Stimulated activated naive CD4-positive, alpha-beta T cell treated with Interleukin-2 at 50 U/mL for 16 hours (primary cell): Measurements from ENCODE around the gene TRAF7.
A peak's percentile ranks its signal among the peaks of the same experiment; 100 is the strongest.
"Not testable (repeated sequence)": the region's sequence is repeated elsewhere in the genome, so short reads cannot be mapped to it uniquely, and the experiment has no call there.

ENCODE experiments used
- DNase-seq: peaks from one replicate; lab custom pipeline; 2025; lab: John Stamatoyannopoulos, UW

Gene TRAF7

DNA sequence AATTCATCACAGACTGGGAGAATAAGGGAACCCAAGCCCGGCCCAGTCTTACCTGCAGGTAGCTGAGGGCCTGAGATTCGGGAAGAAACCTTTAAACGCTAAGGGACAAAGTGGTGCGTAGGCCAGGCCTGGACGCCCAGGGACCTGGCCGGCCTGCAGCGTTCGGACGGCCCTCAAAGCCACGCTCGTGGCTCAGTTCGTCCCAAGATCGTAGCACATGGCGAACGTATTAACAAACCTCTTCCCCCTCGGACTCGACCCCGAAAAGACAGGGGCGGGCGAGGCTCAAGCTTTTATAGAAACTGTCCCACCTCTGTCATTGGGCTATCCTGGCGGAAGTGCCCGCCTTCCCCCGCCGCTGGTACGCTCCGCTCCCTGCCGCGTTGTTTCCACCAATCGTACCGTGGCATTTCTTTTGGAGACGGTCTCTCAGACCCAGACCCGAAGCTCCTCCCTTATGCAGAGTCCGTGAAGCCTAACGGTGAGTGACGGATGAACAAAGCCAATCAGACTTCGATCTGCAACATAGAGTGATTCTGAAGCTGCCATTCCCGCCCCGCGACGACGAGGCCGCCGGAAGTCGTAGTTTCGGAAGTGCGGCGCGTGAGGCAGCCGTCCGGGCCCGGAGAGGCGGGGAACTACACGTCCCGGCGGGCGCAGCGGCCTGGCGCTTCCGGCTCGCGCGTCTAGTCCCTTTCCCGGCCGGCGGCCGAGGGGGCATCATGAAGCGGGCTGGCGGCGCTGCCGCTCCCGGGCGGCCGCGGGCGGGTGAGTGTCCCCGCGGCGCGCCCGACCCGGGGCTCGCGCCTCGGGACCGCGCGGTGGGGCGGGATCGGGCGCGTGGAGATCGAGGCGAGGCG lies at the start of gene TRAF7:
TRAF7 (plus strand) TSS at position 692 of the 860 bp plus-strand sequence. CDS start 8,139 bp downstream, outside the sequence.
- DNase-seq = peak; percentile 100

DNA sequence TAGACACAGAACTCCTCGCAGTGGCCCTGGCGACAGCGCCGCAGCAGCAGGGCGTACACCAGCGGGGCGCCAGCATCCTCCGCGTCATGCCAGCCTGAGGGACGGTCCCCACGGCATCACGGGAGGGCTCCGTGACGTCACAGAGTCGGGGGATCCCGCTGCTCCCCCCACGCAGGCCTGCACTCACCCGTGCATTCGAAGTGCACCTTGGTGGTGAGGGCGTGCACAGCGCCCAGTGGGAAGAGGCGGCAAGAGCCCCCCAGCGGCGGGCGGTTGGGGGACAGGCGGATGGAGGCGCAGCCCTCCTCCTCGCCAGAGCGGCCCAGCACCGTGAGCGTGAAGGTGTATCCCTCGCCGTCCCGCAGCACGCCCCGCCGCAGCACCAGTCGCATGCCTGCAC lies 49.4 kb upstream of the TRAF7 start:
- DNase-seq = not testable (repeated sequence)

DNA sequence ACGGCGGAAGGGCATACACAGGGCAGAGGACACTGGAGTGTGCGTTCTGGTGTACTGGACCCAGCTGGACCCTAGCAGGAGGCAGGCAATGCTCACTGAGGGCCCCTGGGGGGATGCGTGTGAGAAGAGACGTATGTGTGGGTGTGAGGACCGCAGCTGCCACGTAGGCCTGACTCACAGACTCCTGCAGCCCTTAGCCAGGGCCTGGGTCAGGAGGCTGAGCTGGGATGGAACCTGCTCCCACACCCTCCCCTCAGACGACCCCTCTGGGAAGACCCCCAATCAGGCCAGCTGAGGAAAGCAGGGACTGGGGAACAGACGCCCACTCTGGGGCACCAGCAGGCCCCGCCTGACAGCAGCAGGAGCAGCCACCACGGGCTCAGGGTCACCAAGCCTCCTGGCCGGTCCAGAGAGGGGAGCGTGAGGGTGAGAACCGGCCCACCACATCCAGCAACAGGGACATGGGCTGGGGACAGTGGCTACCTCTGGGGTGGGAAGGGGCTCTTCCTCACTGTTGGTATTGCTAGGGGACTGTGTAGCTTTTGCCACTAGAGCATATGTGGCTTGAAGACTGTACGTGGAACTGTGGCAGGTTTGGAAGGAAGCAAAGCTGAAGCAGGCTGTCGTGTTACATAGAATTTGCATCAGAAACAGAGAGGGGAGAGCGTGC lies 48.3 kb upstream of the TRAF7 start:
- not testable (repeated sequence) for DNase-seq

DNA sequence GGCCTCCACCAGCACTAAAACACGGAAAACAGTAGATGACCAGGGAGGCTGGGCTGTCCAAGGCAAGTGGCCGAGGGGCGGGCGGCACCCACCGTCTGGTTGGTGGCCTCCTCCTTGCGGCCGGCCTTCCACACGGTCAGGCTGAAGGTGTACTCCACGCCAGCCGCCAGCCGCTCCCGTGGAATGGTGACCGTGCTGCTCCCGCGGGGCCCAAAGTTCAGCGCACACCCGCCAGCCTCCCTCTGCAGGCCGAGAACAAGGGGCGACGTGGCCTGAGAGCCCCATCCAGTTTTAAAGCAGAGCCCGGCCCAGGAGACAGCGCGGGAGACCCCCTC lies 47.8 kb upstream of the TRAF7 start:
- DNase-seq = not testable (repeated sequence)

DNA sequence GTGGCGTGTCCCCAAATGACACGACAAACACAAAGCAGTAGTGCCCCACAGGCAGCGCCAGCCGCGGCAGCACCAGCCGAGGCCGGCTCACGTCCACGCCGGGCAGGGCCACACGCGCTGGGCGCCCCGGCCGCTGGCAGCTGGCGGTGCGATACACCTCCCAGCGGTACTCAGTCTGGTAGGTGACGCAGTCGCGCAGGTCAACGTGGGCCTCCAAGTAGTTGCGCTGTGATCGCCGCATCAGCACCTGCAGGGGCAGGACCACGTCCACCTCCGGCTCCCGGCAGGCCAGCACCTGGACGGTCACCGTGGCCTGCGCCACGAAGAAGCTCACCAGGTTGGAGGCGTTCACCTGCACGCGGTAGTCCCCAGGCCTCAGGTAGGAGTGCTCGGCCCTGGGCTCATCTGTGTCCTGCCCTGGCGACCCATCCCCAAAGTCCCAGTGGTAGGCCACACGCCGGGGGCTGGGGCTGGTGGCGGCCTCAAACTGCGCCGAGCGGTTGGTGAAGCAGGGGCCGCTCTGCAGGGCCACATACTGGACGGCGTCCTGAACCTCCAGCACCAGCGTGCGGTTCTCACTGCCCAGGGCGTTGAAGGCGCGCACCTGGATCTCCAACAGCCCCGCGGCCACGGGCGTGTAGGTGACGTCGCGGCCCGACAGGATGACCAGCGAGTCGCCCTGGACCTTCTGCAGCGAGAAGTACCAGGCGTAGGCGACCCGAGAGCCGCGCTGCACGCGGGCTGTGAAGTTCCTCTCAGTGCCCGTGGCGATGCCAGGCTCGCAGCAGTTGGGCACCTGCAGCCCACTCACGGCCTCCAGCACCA lies 46.9 kb upstream of the TRAF7 start:
- not testable (repeated sequence) for DNase-seq

DNA sequence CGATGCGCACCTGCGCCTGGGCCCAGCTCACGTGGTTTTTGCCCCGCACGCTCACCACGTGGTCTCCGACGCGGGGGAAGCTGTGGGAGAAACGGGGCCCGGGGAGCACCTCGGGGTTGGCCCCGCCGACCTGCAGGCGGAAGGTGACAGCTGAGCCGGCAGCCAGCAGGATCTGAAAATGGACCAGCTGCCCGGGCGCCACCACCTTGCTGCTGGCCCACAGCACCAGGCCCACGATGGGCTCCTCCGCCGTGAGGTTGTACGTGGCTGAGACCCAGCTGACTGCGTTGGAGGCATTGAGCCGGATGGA lies 46.4 kb upstream of the TRAF7 start:
- not testable (repeated sequence) for DNase-seq

- DNase-seq = not testable (repeated sequence)
These were observed 45.7 kb upstream of the TRAF7 start for GRCh38 chr16:2109872-2110271.

DNA sequence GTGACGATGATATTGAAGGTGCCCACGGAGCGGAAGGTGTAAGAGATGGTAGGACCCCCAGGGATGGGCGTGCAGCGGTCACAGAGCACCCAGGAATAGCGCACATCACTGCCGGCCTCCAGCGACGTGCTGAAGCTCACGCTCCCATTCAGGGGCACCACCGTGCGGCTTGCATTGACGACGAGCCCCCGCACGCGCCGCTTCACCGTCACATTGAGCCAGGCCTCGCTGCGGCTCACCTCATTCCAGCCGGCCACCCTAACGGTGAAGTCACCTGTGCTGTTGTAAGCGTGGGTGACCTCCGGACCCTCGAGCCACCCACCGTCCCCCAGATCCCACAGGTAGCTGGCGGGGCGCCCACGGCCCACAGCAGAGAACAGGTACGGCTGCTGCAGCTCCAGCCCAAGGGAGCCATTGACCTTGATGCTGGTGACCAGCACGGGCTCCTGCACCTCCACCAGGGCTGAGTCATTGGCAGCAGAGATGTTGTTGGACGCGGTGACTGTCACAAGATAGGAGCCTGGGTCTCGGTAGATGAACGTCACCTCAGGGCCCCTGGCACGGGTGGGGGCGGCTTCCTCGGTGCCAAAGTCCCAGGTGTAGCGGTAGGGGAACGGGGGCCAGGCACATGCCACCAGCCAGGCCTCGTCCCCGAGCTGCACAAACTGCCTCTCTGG lies 45.1 kb upstream of the TRAF7 start:
- not testable (repeated sequence) for DNase-seq

GRCh38 chr16:2111009-2111353 lies 44.6 kb upstream of the TRAF7 start:
- DNase-seq = not testable (repeated sequence)

GRCh38 chr16:2111412-2112335 lies 43.9 kb upstream of the TRAF7 start:
- DNase-seq = not testable (repeated sequence)

- not testable (repeated sequence) for DNase-seq
These were observed 43.0 kb upstream of the TRAF7 start for GRCh38 chr16:2112539-2113106.

- not testable (repeated sequence) for DNase-seq
These were observed 41.4 kb upstream of the TRAF7 start for GRCh38 chr16:2114225-2114624.

- DNase-seq = not testable (repeated sequence)
These were observed 40.5 kb upstream of the TRAF7 start for GRCh38 chr16:2114885-2115590.

GRCh38 chr16:2115591-2115973 lies 40.0 kb upstream of the TRAF7 start:
- DNase-seq = no peak

- not testable (repeated sequence) for DNase-seq
These were observed 39.2 kb upstream of the TRAF7 start for GRCh38 chr16:2116428-2116827.

DNA sequence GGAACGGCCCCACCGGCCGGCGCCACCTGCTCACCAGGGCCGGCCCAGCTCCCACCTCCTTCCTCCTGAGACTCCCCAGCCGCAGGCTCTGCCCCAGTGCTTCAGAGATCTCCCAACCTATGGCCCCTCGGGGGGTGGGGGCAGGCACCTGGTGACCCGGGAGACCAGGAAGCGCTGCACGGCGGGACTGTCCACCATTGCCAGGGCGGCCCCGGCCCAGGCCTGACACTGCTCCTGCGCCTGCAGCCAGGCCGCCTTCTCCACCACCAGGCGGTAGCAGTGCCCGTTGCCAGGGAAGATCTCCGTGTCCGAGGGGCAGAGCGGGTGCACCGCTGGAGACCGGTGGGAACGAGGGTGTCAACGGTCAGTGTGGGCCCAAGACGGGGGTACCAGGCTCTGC lies 38.2 kb upstream of the TRAF7 start:
- not testable (repeated sequence) for DNase-seq

DNA sequence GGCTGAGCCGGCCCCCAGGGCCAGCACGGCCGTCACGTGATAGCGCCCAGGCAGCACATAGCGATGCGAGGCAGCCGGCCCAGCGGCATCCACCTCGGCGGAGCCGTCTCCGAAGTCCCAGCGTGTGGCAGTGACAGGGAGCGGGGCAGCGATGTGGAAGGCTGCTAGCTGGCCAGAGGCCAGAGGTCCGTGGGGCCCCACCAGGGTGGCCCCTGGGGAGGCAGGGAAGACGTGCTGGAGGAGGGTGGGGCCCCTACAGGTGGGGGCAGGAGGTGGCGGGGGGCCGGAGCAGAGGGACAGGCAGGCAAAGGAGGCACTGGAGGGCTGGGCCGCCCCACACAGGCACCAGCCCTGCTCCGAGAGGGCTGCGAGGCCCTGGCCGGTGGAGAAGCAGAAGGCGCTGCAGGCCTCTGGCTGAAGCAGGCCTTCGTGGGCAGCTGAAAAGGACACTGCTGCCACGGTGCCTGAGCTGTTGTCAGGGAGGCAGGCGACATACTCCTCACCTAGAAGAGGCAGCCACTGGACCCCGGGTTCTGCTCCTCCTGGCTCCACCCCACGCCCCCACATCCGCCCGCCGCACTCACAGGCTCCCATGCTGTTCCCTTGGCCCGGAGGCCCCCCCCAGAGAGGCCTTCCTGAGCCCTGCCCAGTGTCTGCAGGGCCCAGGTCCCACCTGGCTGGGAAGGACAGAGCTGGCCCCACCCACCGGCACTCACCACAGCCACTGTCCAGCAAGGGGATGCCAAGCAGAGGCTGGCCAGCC lies 37.4 kb upstream of the TRAF7 start:
- DNase-seq = not testable (repeated sequence)

- not testable (repeated sequence) for DNase-seq
These were observed 34.3 kb upstream of the TRAF7 start for GRCh38 chr16:2121325-2121724.

DNA sequence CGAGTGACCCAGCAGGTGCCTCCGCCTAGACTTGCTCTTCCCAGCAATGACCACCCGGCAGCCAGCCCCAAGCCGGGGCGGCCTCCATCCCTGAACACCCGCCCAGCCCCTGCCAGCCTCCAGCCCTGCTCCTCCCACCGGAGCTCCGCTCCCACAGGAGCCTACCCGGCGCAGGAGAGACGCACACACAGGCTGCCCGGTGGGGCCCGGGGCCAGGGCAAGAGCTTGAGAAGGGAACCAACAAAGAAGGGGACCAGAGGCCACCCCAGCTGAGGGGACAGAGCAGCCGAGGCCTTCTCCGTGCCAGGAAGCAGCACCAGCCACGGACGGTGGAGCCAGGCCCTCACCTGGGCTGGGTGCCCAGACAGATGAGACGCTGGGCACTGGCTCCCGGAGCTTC lies 33.7 kb upstream of the TRAF7 start:
- no peak for DNase-seq
